A549 (cell line): ENCODE measurements around the gene ACO2.

Source experiments
- CEBPB ChIP-seq, 2 experiments: fragments of >200 bp in 1 of 2; sonication (Bioruptor Twin) in 1 of 2; formaldehyde crosslinking in 1 of 2; IDR thresholded peaks; 2 replicates each; pipeline ENCODE4 v1.6.1; 2012 to 2016
- CTCF ChIP-seq: fragments of >200 bp; sonication (Bioruptor Twin); formaldehyde crosslinking; IDR thresholded peaks from 3 replicates; pipeline ENCODE4 v1.5.1; 2016
- EP300 ChIP-seq, 2 experiments: fragments of >200 bp; sonication (Bioruptor Twin); formaldehyde crosslinking; IDR thresholded peaks; 2 replicates in 1 of 2; 3 replicates in 1 of 2; pipeline ENCODE4 v1.6.1; 2016 to 2017
- ESRRA ChIP-seq: fragments of 150-350 bp; IDR thresholded peaks from 2 replicates; pipeline ENCODE4 v1.6.1; 2014; ENCODE audit warnings: mild to moderate bottlenecking, low read length, borderline replicate concordance
- PHF8 ChIP-seq: fragments of 200-600 bp; sonication (generic); IDR thresholded peaks from 2 replicates; pipeline ENCODE4 v1.6.1; 2016; ENCODE audit warnings: low read depth, mild to moderate bottlenecking, antibody characterized with exemption, moderate library complexity, borderline replicate concordance
- POLR2A ChIP-seq: IDR thresholded peaks from 2 replicates; pipeline ENCODE4 v1.6.1; 2012; ENCODE audit warnings: mild to moderate bottlenecking, low read length
- RAD21 ChIP-seq, 2 experiments: fragments of >200 bp in 1 of 2; sonication (Bioruptor Twin) in 1 of 2; formaldehyde crosslinking in 1 of 2; IDR thresholded peaks in 1 of 2; conservative IDR thresholded peaks in 1 of 2; 2 replicates in 1 of 2; 3 replicates in 1 of 2; pipeline ENCODE4 v1.6.1; 2012 to 2018; ENCODE audit warnings: inconsistent platforms in 1 of 2
- RCOR1 ChIP-seq: fragments of 150-350 bp; IDR thresholded peaks from 2 replicates; pipeline ENCODE4 v1.6.1; 2014; ENCODE audit warnings: antibody characterized with exemption, low read length, low read depth
- REST ChIP-seq: fragments of 200-600 bp; sonication (generic); IDR thresholded peaks from 2 replicates; pipeline ENCODE4 v1.6.1; 2016; ENCODE audit warnings: antibody characterized with exemption, mild to moderate bottlenecking, moderate library complexity
- SMC3 ChIP-seq: fragments of >200 bp; sonication (Bioruptor Twin); formaldehyde crosslinking; IDR thresholded peaks from 3 replicates; pipeline ENCODE4 v1.6.1; 2018; ENCODE audit warnings: inconsistent platforms

DNA sequence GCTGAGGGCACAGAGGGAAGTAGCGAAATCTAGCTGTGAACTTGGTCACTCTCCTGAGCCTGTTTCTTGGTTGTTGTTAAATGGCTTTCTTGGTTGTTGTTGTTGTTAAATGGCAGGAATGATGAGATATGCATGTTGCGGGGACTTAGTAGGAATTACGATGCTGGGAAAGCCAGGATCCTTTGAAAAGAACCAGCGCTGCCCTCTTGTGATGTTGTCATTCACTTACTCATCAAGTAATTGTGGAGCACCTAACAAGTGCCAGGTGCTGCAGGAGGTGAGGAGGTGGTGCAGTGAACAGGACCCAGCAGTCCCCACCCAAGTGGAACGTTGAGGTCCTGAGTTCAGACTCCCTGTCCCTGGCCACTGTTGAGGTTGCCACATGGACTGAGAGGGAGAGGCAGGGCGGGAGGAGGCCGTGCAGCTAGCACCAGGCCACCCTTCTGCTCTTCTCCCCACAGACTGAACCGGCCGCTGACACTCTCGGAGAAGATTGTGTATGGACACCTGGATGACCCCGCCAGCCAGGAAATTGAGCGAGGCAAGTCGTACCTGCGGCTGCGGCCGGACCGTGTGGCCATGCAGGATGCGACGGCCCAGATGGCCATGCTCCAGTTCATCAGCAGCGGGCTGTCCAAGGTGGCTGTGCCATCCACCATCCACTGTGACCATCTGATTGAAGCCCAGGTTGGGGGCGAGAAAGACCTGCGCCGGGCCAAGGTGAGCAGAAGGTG lies 38.6 kb downstream of the ACO2 start:
- TF ChIP-seq POLR2A (no peak), CTCF (no peak), REST (no peak), EP300 (IDR thresholded peaks at IDR 0.05) (no peak), ESRRA (no peak), RAD21 (conservative IDR thresholded peaks at IDR 0.05 in 1 of 2, IDR thresholded peaks at IDR 0.05 in 1 of 2) (no peak), CEBPB (IDR thresholded peaks at IDR 0.05) (no peak), RCOR1 (no peak), SMC3 (no peak), PHF8 (no peak)
